ENCODE measurements around the gene KIF16B. TPM values are rescaled to one million over a fixed set of nuclear protein-coding genes. Genes with fewer than 3 reads are reported as not detected.

KIF16B gene
- polyA plus RNA-seq, 6 donors from 2014 or later = 3.2 to 7.1 (median 5.1) TPM

GRCh38 chr20:16419138-16419715 is 154.0 kb downstream of the KIF16B start:
- Mint-ChIP-seq H3K36me3 (peaks cover 29 to 74% of the 10 kb centered on the region in 2 donors), H3K9me3 (peaks cover 0 to 7% (median 2%) of the 10 kb centered on the region in 7 donors), H3K4me1 (no peaks in the 10 kb centered on the region), H3K4me3 (no peak overlapping the region), H3K27ac (no peak overlapping the region), H3K27me3 (no peaks in the 10 kb centered on the region)
- no peak for DNase-seq
- no peak for ATAC-seq (ENCODE audit: low read depth in 2 of 2)

DNA sequence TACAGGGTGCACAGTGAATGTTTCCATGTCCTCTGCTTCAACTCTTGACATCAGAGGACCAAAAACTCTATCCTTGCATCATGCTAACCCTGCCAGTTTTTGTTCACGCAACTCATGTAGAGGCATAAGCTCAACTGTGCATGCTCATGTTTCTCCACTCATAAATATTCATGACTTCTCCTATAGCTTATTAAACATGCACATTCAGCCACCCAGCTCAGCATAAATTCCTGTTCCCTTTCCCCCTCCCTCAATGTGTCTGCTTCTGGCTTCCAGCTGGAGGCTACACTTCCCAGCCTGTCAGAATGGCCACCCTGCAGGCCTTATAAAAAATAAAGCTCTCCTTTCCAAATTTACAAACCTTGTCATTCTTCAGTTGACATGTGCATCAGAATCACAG is 154.6 kb downstream of the KIF16B start:
- Mint-ChIP-seq H3K27me3 (no peaks in the 10 kb centered on the region), H3K36me3 (peaks cover 22 to 69% of the 10 kb centered on the region in 2 donors), H3K9me3 (peaks cover 0 to 7% (median 2%) of the 10 kb centered on the region in 7 donors), H3K4me1 (no peaks in the 10 kb centered on the region), H3K27ac (no peak overlapping the region), H3K4me3 (no peak overlapping the region)
- DNase-seq (no peak), ATAC-seq (ENCODE audit: low read depth in 2 of 2) (no peak)

DNA sequence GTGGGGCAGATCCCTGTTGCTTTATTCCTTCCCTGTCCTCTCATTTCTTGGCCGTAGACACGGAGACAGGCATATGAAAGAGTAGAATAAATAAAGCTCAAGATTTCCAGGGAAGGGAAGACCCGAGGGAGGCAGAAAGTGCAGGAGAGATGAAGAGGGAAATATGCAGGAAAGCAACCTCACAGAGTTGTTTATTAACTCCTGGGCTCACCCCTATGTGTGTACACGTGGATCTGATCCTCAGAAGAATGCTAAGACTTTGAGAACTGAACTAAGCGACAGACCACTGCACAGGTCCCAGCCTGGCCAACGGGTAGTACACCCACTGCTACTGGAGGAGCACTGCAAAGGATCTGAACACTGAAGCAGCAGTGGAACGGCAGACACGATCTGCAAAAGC is 156.2 kb downstream of the KIF16B start:
- Mint-ChIP-seq H3K27me3 (no peaks in the 10 kb centered on the region), H3K9me3 (peaks cover 0 to 10% (median 2%) of the 10 kb centered on the region in 7 donors), H3K36me3 (peaks cover 24 to 68% of the 10 kb centered on the region in 2 donors), H3K4me1 (no peaks in the 10 kb centered on the region), H3K27ac (peak overlapping the region in 1 of 6 donors; percentile 64), H3K4me3 (no peak overlapping the region)
- DNase-seq = no peak
- no peak for ATAC-seq (ENCODE audit: low read depth in 2 of 2)

DNA sequence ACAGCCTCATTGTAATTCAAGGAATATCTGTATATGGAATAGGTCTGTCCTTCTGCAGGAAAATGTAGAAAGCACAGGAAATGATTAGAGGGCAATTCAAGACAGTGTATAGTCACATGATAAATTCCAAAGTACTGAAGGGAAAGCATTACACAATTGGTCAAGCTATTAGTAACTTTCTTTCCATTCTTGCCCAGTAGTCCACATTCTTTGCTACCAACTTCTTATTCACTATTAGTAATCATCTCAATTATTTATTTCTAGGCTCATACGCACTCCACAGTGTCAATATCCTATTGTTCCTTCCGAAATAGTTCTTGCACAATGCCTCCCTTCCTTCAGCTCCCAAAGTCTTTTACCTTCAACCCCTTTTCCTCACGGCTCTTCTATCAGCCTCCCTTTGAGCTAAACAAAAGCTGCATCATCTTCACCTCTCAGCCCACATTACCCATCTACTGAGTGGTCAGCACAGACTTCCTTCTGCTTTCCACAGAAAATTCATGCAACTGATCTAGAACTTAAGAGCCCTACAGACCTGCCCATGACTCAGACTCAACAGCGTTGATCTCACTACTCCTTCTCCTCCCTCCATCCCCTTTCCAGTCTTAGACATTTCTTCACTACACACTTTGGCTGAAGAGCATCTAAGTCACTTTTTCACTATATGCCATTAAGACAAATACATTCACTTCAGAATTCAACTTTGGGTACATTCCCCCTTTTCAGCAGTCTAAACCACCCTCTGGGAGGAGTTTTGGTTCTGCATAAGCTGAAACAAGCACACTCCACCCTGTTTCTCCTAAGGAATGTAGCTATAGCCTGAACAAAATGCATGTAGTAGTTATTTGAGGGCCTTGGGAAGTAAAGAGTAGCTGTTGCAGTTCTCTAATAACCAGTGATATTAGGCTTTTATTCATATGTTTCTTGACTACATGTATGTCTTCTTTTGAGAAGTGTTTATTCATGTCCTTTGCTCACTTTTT is 157.9 kb downstream of the KIF16B start:
- no peak overlapping the region for H3K27ac Mint-ChIP-seq
- no peaks in the 10 kb centered on the region for H3K27me3 Mint-ChIP-seq
- no peaks in the 10 kb centered on the region for H3K4me1 Mint-ChIP-seq
- no peak overlapping the region for H3K4me3 Mint-ChIP-seq
- peaks cover 0 to 21% (median 13%) of the 10 kb centered on the region in 7 donors for H3K9me3 Mint-ChIP-seq
- no peak for ATAC-seq (ENCODE audit: low read depth in 2 of 2)
- no peak for DNase-seq
- H3K36me3 Mint-ChIP-seq = peaks cover 34 to 67% of the 10 kb centered on the region in 2 donors

- H3K4me3 Mint-ChIP-seq = no peak overlapping the region
- H3K36me3 Mint-ChIP-seq = peaks cover 36 to 46% of the 10 kb centered on the region in 2 donors
- ATAC-seq (ENCODE audit: low read depth in 2 of 2) = no peak
- DNase-seq = no peak
- H3K9me3 Mint-ChIP-seq = peaks cover 0 to 18% (median 15%) of the 10 kb centered on the region in 7 donors
- H3K27me3 Mint-ChIP-seq = no peaks in the 10 kb centered on the region
- H3K4me1 Mint-ChIP-seq = no peaks in the 10 kb centered on the region
- peak overlapping the region in 2 of 6 donors; percentile 6 to 21 for H3K27ac Mint-ChIP-seq
Observed at GRCh38 chr20:16412906-16413305, 160.3 kb downstream of the KIF16B start.

- Mint-ChIP-seq H3K36me3 (peaks cover 31 to 46% of the 10 kb centered on the region in 2 donors), H3K27ac (peak overlapping the region in 1 of 6 donors; percentile 5), H3K9me3 (peaks cover 0 to 18% (median 15%) of the 10 kb centered on the region in 7 donors)
Observed at GRCh38 chr20:16411361-16411760, 161.9 kb downstream of the KIF16B start.

GRCh38 chr20:16410626-16411025 is 162.6 kb downstream of the KIF16B start:
- Mint-ChIP-seq H3K27ac (no peak overlapping the region), H3K27me3 (no peaks in the 10 kb centered on the region), H3K9me3 (peaks cover 0 to 18% (median 15%) of the 10 kb centered on the region in 7 donors), H3K4me3 (no peak overlapping the region), H3K4me1 (no peaks in the 10 kb centered on the region), H3K36me3 (peaks cover 34 to 53% of the 10 kb centered on the region in 2 donors)
- ATAC-seq (ENCODE audit: low read depth in 2 of 2) (no peak), DNase-seq (no peak)

More at GRCh38 chr20:16411361-16411760, 161.9 kb downstream of the KIF16B start:
- no peaks in the 10 kb centered on the region for H3K27me3 Mint-ChIP-seq
- ATAC-seq (ENCODE audit: low read depth in 2 of 2) (no peak), DNase-seq (no peak)
- no peak overlapping the region for H3K4me3 Mint-ChIP-seq
- no peaks in the 10 kb centered on the region for H3K4me1 Mint-ChIP-seq

- H3K27me3 Mint-ChIP-seq = no peaks in the 10 kb centered on the region
Observed at GRCh38 chr20:16408981-16409380, 164.3 kb downstream of the KIF16B start.

GRCh38 chr20:16407251-16408067 is 165.8 kb downstream of the KIF16B start:
- H3K9me3 Mint-ChIP-seq = peaks cover 0 to 17% (median 14%) of the 10 kb centered on the region in 7 donors
- H3K36me3 Mint-ChIP-seq = peaks cover 36 to 55% of the 10 kb centered on the region in 2 donors

More at GRCh38 chr20:16408981-16409380, 164.3 kb downstream of the KIF16B start:
- H3K4me1 Mint-ChIP-seq = no peaks in the 10 kb centered on the region
- peaks cover 0 to 18% (median 15%) of the 10 kb centered on the region in 7 donors for H3K9me3 Mint-ChIP-seq
- DNase-seq (no peak), ATAC-seq (ENCODE audit: low read depth in 2 of 2) (no peak)
- no peak overlapping the region for H3K27ac Mint-ChIP-seq
- H3K36me3 Mint-ChIP-seq = peaks cover 37 to 55% of the 10 kb centered on the region in 2 donors
- no peak overlapping the region for H3K4me3 Mint-ChIP-seq

GRCh38 chr20:16405254-16405653 is 168.0 kb downstream of the KIF16B start:
- H3K4me1 Mint-ChIP-seq = peaks cover 7 to 15% (median 12%) of the 10 kb centered on the region in 3 donors
- no peak for ATAC-seq (ENCODE audit: low read depth in 2 of 2)
- H3K36me3 Mint-ChIP-seq = peaks cover 22 to 49% of the 10 kb centered on the region in 2 donors
- H3K9me3 Mint-ChIP-seq = peaks cover 0 to 9% (median 0%) of the 10 kb centered on the region in 7 donors
- no peak for DNase-seq
- no peak overlapping the region for H3K27ac Mint-ChIP-seq
- H3K27me3 Mint-ChIP-seq = no peaks in the 10 kb centered on the region
- H3K4me3 Mint-ChIP-seq = no peak overlapping the region

More at GRCh38 chr20:16407251-16408067, 165.8 kb downstream of the KIF16B start:
- H3K4me1 Mint-ChIP-seq = peaks cover 0 to 6% (median 5%) of the 10 kb centered on the region in 3 donors
- no peak overlapping the region for H3K4me3 Mint-ChIP-seq
- DNase-seq (no peak), ATAC-seq (ENCODE audit: low read depth in 2 of 2) (no peak)
- no peaks in the 10 kb centered on the region for H3K27me3 Mint-ChIP-seq
- H3K27ac Mint-ChIP-seq = no peak overlapping the region

GRCh38 chr20:16404640-16405039 is 168.6 kb downstream of the KIF16B start:
- peaks cover 7 to 15% (median 12%) of the 10 kb centered on the region in 3 donors for H3K4me1 Mint-ChIP-seq
- ATAC-seq (ENCODE audit: low read depth in 2 of 2) (no peak), DNase-seq (no peak)
- peaks cover 0 to 9% (median 0%) of the 10 kb centered on the region in 7 donors for H3K9me3 Mint-ChIP-seq
- no peaks in the 10 kb centered on the region for H3K27me3 Mint-ChIP-seq
- no peak overlapping the region for H3K4me3 Mint-ChIP-seq
- H3K36me3 Mint-ChIP-seq = peaks cover 25 to 53% of the 10 kb centered on the region in 2 donors
- H3K27ac Mint-ChIP-seq = peak overlapping the region in 3 of 6 donors; percentile 33 to 74 (median 48)

DNA sequence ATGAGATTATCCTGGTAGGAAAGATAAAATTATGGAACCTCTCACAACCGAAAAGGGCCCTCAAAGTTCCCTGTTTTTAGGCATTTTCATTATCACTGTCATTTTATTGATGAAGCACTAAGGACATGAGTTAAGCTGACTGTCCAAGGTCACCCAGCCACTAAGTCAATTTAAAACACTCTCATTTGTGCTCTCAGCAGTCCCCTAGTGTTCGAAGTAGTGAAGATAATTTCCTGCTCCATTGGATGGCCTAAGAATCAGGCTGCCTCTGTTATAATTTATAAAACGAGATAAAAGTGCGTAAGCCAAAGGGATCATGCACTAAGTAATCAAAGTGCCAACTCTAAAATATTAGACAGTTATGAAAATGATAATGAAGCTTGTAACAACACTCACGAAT is 169.1 kb downstream of the KIF16B start:
- no peak overlapping the region for H3K4me3 Mint-ChIP-seq
- H3K27ac Mint-ChIP-seq = no peak overlapping the region
- peaks cover 7 to 15% (median 12%) of the 10 kb centered on the region in 3 donors for H3K4me1 Mint-ChIP-seq
- DNase-seq (no peak), ATAC-seq (ENCODE audit: low read depth in 2 of 2) (no peak)
- no peaks in the 10 kb centered on the region for H3K27me3 Mint-ChIP-seq
- peaks cover 27 to 52% of the 10 kb centered on the region in 2 donors for H3K36me3 Mint-ChIP-seq
- H3K9me3 Mint-ChIP-seq = peaks cover 0 to 5% (median 0%) of the 10 kb centered on the region in 7 donors

- no peaks in the 10 kb centered on the region for H3K27me3 Mint-ChIP-seq
- peaks cover 23 to 39% of the 10 kb centered on the region in 2 donors for H3K36me3 Mint-ChIP-seq
- H3K9me3 Mint-ChIP-seq = peaks cover 0 to 3% (median 0%) of the 10 kb centered on the region in 7 donors
- DNase-seq (no peak), ATAC-seq (ENCODE audit: low read depth in 2 of 2) (no peak)
- H3K27ac Mint-ChIP-seq = no peak overlapping the region
- H3K4me3 Mint-ChIP-seq = no peak overlapping the region
- H3K4me1 Mint-ChIP-seq = peaks cover 11 to 15% (median 12%) of the 10 kb centered on the region in 3 donors
Observed at GRCh38 chr20:16400234-16400633, 173.0 kb downstream of the KIF16B start.
